Tibial nerve (tissue), 4 donors: ENCODE results near the gene STRIT1. TPM values are rescaled to one million over a fixed set of nuclear protein-coding genes. Genes with fewer than 3 reads are reported as not detected.

Experiments used
- DNase-seq, 2 donors: peaks; one replicate each; pipeline ENCODE4 v3.0.0-alpha.2; 2019; ENCODE audit warnings: low spot score in 2 of 2
- H3K27ac ChIP-seq, 4 donors: fragments of 200-600 bp; sonication (generic) in 3 of 4; one replicate each; pipeline ENCODE4 v1.5.1; 2017 to 2019; ENCODE audit warnings: mild to moderate bottlenecking in 1 of 4
- H3K27me3 ChIP-seq, 2 donors: fragments of 200-600 bp; sonication (generic) in 1 of 2; one replicate each; pipeline versions ENCODE4 v1.5.1 to v1.6.0; 2017 to 2019
- H3K36me3 ChIP-seq, 3 donors: fragments of 200-600 bp; sonication (generic); one replicate each; pipeline ENCODE4 v1.5.1; 2018 to 2019
- H3K4me1 ChIP-seq, 4 donors: fragments of 200-600 bp; sonication (generic) in 3 of 4; one replicate each; pipeline ENCODE4 v1.5.1; 2017 to 2019
- H3K4me3 ChIP-seq, 4 donors: fragments of 200-600 bp; sonication (generic) in 3 of 4; one replicate each; pipeline ENCODE4 v1.5.1; 2017 to 2019; ENCODE audit warnings: mild to moderate bottlenecking in 1 of 4, moderate library complexity in 1 of 4
- H3K9me3 ChIP-seq, 4 donors: fragments of 200-600 bp; sonication (generic) in 3 of 4; one replicate each; pipeline ENCODE4 v1.5.1; 2017 to 2019
- CTCF ChIP-seq, 5 experiments: fragments of 200-600 bp in 3 of 5; fragments of 450-650 bp in 2 of 5; sonication (generic) in 3 of 5; IDR thresholded peaks; one replicate each; pipeline ENCODE4 v1.5.1; 2016 to 2019; ENCODE audit warnings: antibody characterized with exemption in 5 of 5, mild to moderate bottlenecking in 3 of 5, moderate library complexity in 2 of 5
- EP300 ChIP-seq, 2 donors: sonication (generic); formaldehyde crosslinking; IDR thresholded peaks; one replicate each; pipeline ENCODE4 v1.6.1; 2017; ENCODE audit warnings: antibody characterized with exemption in 2 of 2, mild to moderate bottlenecking in 1 of 2
- POLR2A ChIP-seq, 2 donors: fragments of 450-650 bp; IDR thresholded peaks; one replicate each; pipeline ENCODE4 v1.6.1; 2017; ENCODE audit warnings: antibody characterized with exemption in 2 of 2, mild to moderate bottlenecking in 2 of 2, moderate library complexity in 2 of 2
- WGBS, 2 donors: methylation state at CpG; one replicate each; pipeline ENCODE4 v1.1.5; 2018; 5-methylcytosine and 5-hydroxymethylcytosine counted together
- total RNA-seq, 4 donors: library from RNA; depleted of rRNA; stranded (reverse); fragments of >200 nt; gene quantifications; one replicate each; pipeline ENCODE4 v1.1.0, GENCODE V29; 2016

STRIT1 gene
- total RNA-seq, 4 donors from 2014 or later, result not detected

- H3K4me3 ChIP-seq, result no peak overlapping the region
- no peaks in the 10 kb centered on the region for H3K36me3 ChIP-seq
- no peaks in the 10 kb centered on the region for H3K4me1 ChIP-seq
- H3K9me3 ChIP-seq, result peaks cover 0 to 14% (median 4%) of the 10 kb centered on the region in 4 donors
- 79 to 83% methylated on average over 3 of the region's 3 CpGs for WGBS, 2 donors
- TF ChIP-seq POLR2A (IDR thresholded peaks at IDR 0.05) (no peak), CTCF (IDR thresholded peaks at IDR 0.05) (no peak), EP300 (IDR thresholded peaks at IDR 0.05) (no peak)
- H3K27ac ChIP-seq, result no peak overlapping the region
- DNase-seq, result no peak
- no peaks in the 10 kb centered on the region for H3K27me3 ChIP-seq
Observed at GRCh38 chr3:155252535-155252934, 40.9 kb downstream of the STRIT1 start.

GRCh38 chr3:155252021-155252420, 41.5 kb downstream of the STRIT1 start:
- DNase-seq, result no peak
- Histone ChIP-seq H3K9me3 (peaks cover 0 to 14% (median 4%) of the 10 kb centered on the region in 4 donors), H3K4me1 (no peaks in the 10 kb centered on the region), H3K27me3 (no peaks in the 10 kb centered on the region), H3K27ac (no peak overlapping the region), H3K4me3 (no peak overlapping the region), H3K36me3 (no peaks in the 10 kb centered on the region)
- no peak for TF ChIP-seq CTCF (IDR thresholded peaks at IDR 0.05)
- TF ChIP-seq EP300 (IDR thresholded peaks at IDR 0.05), result no peak
- no peak for TF ChIP-seq POLR2A (IDR thresholded peaks at IDR 0.05)
- WGBS, 2 donors, result 47 to 68% methylated on average over 2 of the region's 2 CpGs

- Histone ChIP-seq H3K4me3 (no peak overlapping the region), H3K36me3 (no peaks in the 10 kb centered on the region), H3K4me1 (no peaks in the 10 kb centered on the region), H3K27ac (no peak overlapping the region), H3K27me3 (no peaks in the 10 kb centered on the region), H3K9me3 (peaks cover 0 to 14% (median 4%) of the 10 kb centered on the region in 4 donors)
- TF ChIP-seq POLR2A (IDR thresholded peaks at IDR 0.05), result no peak
- TF ChIP-seq EP300 (IDR thresholded peaks at IDR 0.05), result no peak
- TF ChIP-seq CTCF (IDR thresholded peaks at IDR 0.05), result no peak
- WGBS, 2 donors, result 94 to 97% methylated on average over 1 of the region's 1 CpG
- no peak for DNase-seq
Observed at GRCh38 chr3:155248531-155249187, 44.8 kb downstream of the STRIT1 start.

- no peak overlapping the region for H3K27ac ChIP-seq
- H3K4me1 ChIP-seq, result no peaks in the 10 kb centered on the region
- no peak for DNase-seq
- peaks cover 0 to 14% (median 4%) of the 10 kb centered on the region in 4 donors for H3K9me3 ChIP-seq
- no peaks in the 10 kb centered on the region for H3K27me3 ChIP-seq
- no peak for TF ChIP-seq POLR2A (IDR thresholded peaks at IDR 0.05)
- no peak for TF ChIP-seq CTCF (IDR thresholded peaks at IDR 0.05)
- no peak for TF ChIP-seq EP300 (IDR thresholded peaks at IDR 0.05)
- WGBS, 2 donors, result 90 to 91% methylated on average over 3 of the region's 3 CpGs
- no peaks in the 10 kb centered on the region for H3K36me3 ChIP-seq
- no peak overlapping the region for H3K4me3 ChIP-seq
Observed at GRCh38 chr3:155244699-155245098, 48.8 kb downstream of the STRIT1 start.

- Histone ChIP-seq H3K27me3 (no peaks in the 10 kb centered on the region), H3K9me3 (peaks cover 0 to 9% (median 3%) of the 10 kb centered on the region in 4 donors), H3K27ac (no peak overlapping the region), H3K36me3 (no peaks in the 10 kb centered on the region), H3K4me3 (no peak overlapping the region), H3K4me1 (no peaks in the 10 kb centered on the region)
- 47 to 52% methylated on average over 1 of the region's 1 CpG for WGBS, 2 donors
- no peak for DNase-seq
- TF ChIP-seq CTCF (IDR thresholded peaks at IDR 0.05), result no peak
- no peak for TF ChIP-seq EP300 (IDR thresholded peaks at IDR 0.05)
- no peak for TF ChIP-seq POLR2A (IDR thresholded peaks at IDR 0.05)
Observed at GRCh38 chr3:155244216-155244615, 49.3 kb downstream of the STRIT1 start.
